ENCODE measurements around the gene LAPTM5. TPM values are rescaled to one million over a fixed set of nuclear protein-coding genes. Genes with fewer than 3 reads are reported as not detected.

The LAPTM5 gene
- total RNA-seq, 1 experiment from 2014 or later, result 0.15 TPM

GRCh38 chr1:30758785-30759380 is 1.3 kb upstream of the LAPTM5 start:
- Histone ChIP-seq H3K27ac (ENCODE audit: insufficient read length, low read depth, low read length) (no peak overlapping the region), H3K14ac (ENCODE audit: insufficient read depth, low read length) (no peak overlapping the region), H3K56ac (ENCODE audit: insufficient read length, low read depth, low read length) (no peak overlapping the region), H3K4ac (ENCODE audit: low read depth, low read length) (no peak overlapping the region), H3K23ac (ENCODE audit: insufficient read length, low read depth, low read length) (no peak overlapping the region), H2BK5ac (ENCODE audit: insufficient read length, low read length) (no peak overlapping the region), H3T11ph (ENCODE audit: low read length) (no peak overlapping the region), H3K23me2 (ENCODE audit: insufficient read length, low read depth, low read length, poor library complexity, severe bottlenecking) (no peaks in the 10 kb centered on the region), H2AK5ac (ENCODE audit: insufficient read length, low read length) (no peak overlapping the region), H2AFZ (ENCODE audit: low read length) (no peak overlapping the region), H2BK20ac (ENCODE audit: low read depth, low read length, poor library complexity, severe bottlenecking) (no peak overlapping the region), H4K20me1 (ENCODE audit: control insufficient read depth, insufficient read depth, insufficient read length) (no peaks in the 10 kb centered on the region), H2BK120ac (ENCODE audit: low read depth, low read length, poor library complexity, severe bottlenecking) (no peak overlapping the region), H3K18ac (ENCODE audit: insufficient read length, low read depth, low read length) (no peak overlapping the region), H3K4me1 (ENCODE audit: insufficient read depth, low read length) (no peaks in the 10 kb centered on the region), H3K27me3 (ENCODE audit: insufficient read depth, low read length) (no peaks in the 10 kb centered on the region), H3K79me2 (ENCODE audit: insufficient read depth, low read length) (no peaks in the 10 kb centered on the region), H4K5ac (ENCODE audit: insufficient read length, low read depth, low read length) (no peak overlapping the region), H4K91ac (ENCODE audit: insufficient read length, low read depth, low read length) (no peak overlapping the region), H3K79me1 (ENCODE audit: insufficient read depth, low read depth, low read length, poor library complexity, severe bottlenecking) (no peaks in the 10 kb centered on the region), H4K8ac (replicated peaks; ENCODE audit: insufficient read length, low read depth, low read length) (no peak overlapping the region), H2BK15ac (ENCODE audit: low read depth, low read length) (no peak overlapping the region), H3K4me2 (ENCODE audit: insufficient read depth, insufficient read length, low read length) (no peak overlapping the region), H3K9ac (ENCODE audit: extremely low read depth, insufficient read length, low read length) (no peak overlapping the region), H2BK12ac (ENCODE audit: insufficient read length, low read depth, low read length) (no peak overlapping the region), H3K9me3 (ENCODE audit: control insufficient read depth, low read depth, low read length) (no peaks in the 10 kb centered on the region)
- peaks cover 19 to 30% of the 10 kb centered on the region in 2 experiments for H3K4me1 Mint-ChIP-seq
- H3K27ac Mint-ChIP-seq, result no peak overlapping the region
- TF ChIP-seq CTCF (conservative IDR thresholded peaks at IDR 0.05), result no peak
- DNase-seq, result no peak
- peaks cover 0 to 4% of the 10 kb centered on the region in 2 experiments; a peak in 2 of 5 replicates for H3K9me3 Mint-ChIP-seq
- peaks cover 0 to 5% (median 0%) of the 10 kb centered on the region in 3 experiments; a peak in 1 of 7 replicates for H3K36me3 Mint-ChIP-seq (ENCODE audit: insufficient read depth in 1 of 3, low read depth in 3 of 3)
- H3K27me3 Mint-ChIP-seq (ENCODE audit: low read depth), result peaks cover 4% of the 10 kb centered on the region
- H3K4me3 Mint-ChIP-seq, result no peak overlapping the region
